HepG2 (cell line): ENCODE data around the gene CLRN2. TPM values are rescaled to one million over a fixed set of nuclear protein-coding genes. Genes with fewer than 3 reads are reported as not detected.
A peak's percentile ranks its signal among the peaks of the same experiment; 100 is the strongest.

Source experiments
- AKAP8 ChIP-seq: sonication (generic); formaldehyde crosslinking; IDR thresholded peaks from 2 replicates; pipeline ENCODE4 v1.5.1; 2020; ENCODE audit warnings: mild to moderate bottlenecking, missing genetic modification reagents
- FOXP4 ChIP-seq: sonication (generic); formaldehyde crosslinking; IDR thresholded peaks from 2 replicates; pipeline ENCODE4 v1.4.0; 2020; ENCODE audit warnings: missing genetic modification reagents
- SIN3A ChIP-seq: IDR thresholded peaks from 2 replicates; pipeline ENCODE4 v1.6.1; 2011; ENCODE audit warnings: low read depth, mild to moderate bottlenecking, control low read depth, low read length, borderline replicate concordance
- SOX6 ChIP-seq, 2 experiments: fragments of 450-650 bp in 1 of 2; sonication (generic) in 1 of 2; formaldehyde crosslinking in 1 of 2; IDR thresholded peaks; 2 replicates each; pipeline versions ENCODE4 v1.4.0 to v1.6.1; 2017 to 2020; ENCODE audit warnings: antibody characterized with exemption in 1 of 2, mild to moderate bottlenecking in 1 of 2, missing genetic modification reagents in 1 of 2
- TEF ChIP-seq: sonication (generic); formaldehyde crosslinking; IDR thresholded peaks from 2 replicates; pipeline ENCODE4 v1.5.0; 2020; ENCODE audit warnings: missing genetic modification reagents
- ZBTB40 ChIP-seq, 2 experiments: fragments of 450-650 bp in 1 of 2; sonication (generic) in 1 of 2; formaldehyde crosslinking in 1 of 2; IDR thresholded peaks; 2 replicates each; pipeline versions ENCODE4 v1.6.1 to v1.8.0; 2016 to 2022; ENCODE audit warnings: antibody characterized with exemption in 1 of 2, mild to moderate bottlenecking in 1 of 2, missing genetic modification reagents in 1 of 2
- ZKSCAN8 ChIP-seq: IDR thresholded peaks from 2 replicates; pipeline ENCODE4 v1.6.1; 2016; ENCODE audit warnings: borderline replicate concordance, missing genetic modification reagents, missing compliant biosample characterization
- ZNF253 ChIP-seq: sonication (generic); formaldehyde crosslinking; IDR thresholded peaks from 2 replicates; pipeline ENCODE4 v1.8.0; 2022; ENCODE audit warnings: mild to moderate bottlenecking, missing genetic modification reagents, borderline replicate concordance
- ZNF740 ChIP-seq: sonication (generic); formaldehyde crosslinking; IDR thresholded peaks from 2 replicates; pipeline ENCODE4 v1.4.0; 2020; ENCODE audit warnings: missing genetic modification reagents
- ZNF746 ChIP-seq: sonication (generic); formaldehyde crosslinking; IDR thresholded peaks from 2 replicates; pipeline ENCODE4 v1.8.0; 2022; ENCODE audit warnings: mild to moderate bottlenecking, missing genetic modification reagents
- ZNF772 ChIP-seq: sonication (generic); formaldehyde crosslinking; IDR thresholded peaks from 2 replicates; pipeline ENCODE4 v1.5.0; 2020; ENCODE audit warnings: mild to moderate bottlenecking, missing genetic modification reagents
- polyA plus RNA-seq, 8 experiments: library from polyadenylated mRNA; depleted of rRNA in 3 of 8; stranded (reverse) in 7 of 8; unstranded in 1 of 8; fragments of >200 nt; fragmentation: Illumina TruSeq in 4 of 8; extraction: Trizol in 4 of 8; gene quantifications; 2 replicates each; pipeline versions ENCODE4 v1.2.1 to v1.2.3, GENCODE V29; 2011 to 2016; ENCODE audit warnings: low read depth in 4 of 8, missing spikeins in 1 of 8, mixed read lengths in 1 of 8; ENCODE audit not compliant: insufficient read depth in 1 of 8
- total RNA-seq, 5 experiments: library from RNA; depleted of rRNA; stranded (reverse); fragments of >200 nt; fragmentation: Illumina TruSeq; extraction: Trizol; gene quantifications; 2 replicates each; pipeline ENCODE4 v1.2.3, GENCODE V29; 2016; ENCODE audit warnings: low read depth in 1 of 5

Gene CLRN2
- total and polyA plus RNA-seq, 2 of the 13 experiments (the other 11 are each of a cell fraction or from before 2014, with no cell fraction given) = not detected

GRCh38 chr4:17511950-17512795 is 2.8 kb upstream of the CLRN2 start, which contains the start of gene QDPR (continued):
- TF ChIP-seq SOX6 (IDR thresholded peaks at IDR 0.05) (no peak), SOX6 (CRISPR knock-in tag; IDR thresholded peaks at IDR 0.05) (0 out of 2 replicates have a peak, but pooled peaks have one; percentile 32), ZNF253 (no peak), ZBTB40 (IDR thresholded peaks at IDR 0.05) (no peak), ZBTB40 (CRISPR knock-in tag; IDR thresholded peaks at IDR 0.05) (no peak), SIN3A (peak; percentile 36; the same call in 1 of the 2 replicates), ZKSCAN8 (CRISPR knock-in tag) (no peak), FOXP4 (CRISPR knock-in tag) (0 out of 2 replicates have a peak, but pooled peaks have one; percentile 15), AKAP8 (CRISPR knock-in tag) (0 out of 2 replicates have a peak, but pooled peaks have one; percentile 21), TEF (CRISPR knock-in tag) (no peak), ZNF772 (CRISPR knock-in tag) (no peak), ZNF740 (0 out of 2 replicates have a peak, but pooled peaks have one; percentile 23), ZNF746 (CRISPR knock-in tag) (no peak)
